ENCODE measurements around the gene PDLIM7.
A peak's percentile ranks its signal among the peaks of the same experiment; 100 is the strongest.

The PDLIM7 gene

GRCh38 chr5:177508221-177508611 lies 10.8 kb upstream of the PDLIM7 start:
- no peak for DNase-seq (ENCODE audit: insufficient read length, low spot score)
- FAIRE-seq = no peak

GRCh38 chr5:177507596-177508220 lies 10.3 kb upstream of the PDLIM7 start:
- DNase-seq (ENCODE audit: insufficient read length, low spot score) (no peak), FAIRE-seq (no peak)

GRCh38 chr5:177507165-177507564 lies 9.8 kb upstream of the PDLIM7 start:
- no peak for DNase-seq (ENCODE audit: insufficient read length, low spot score)
- FAIRE-seq = peak; percentile 21

GRCh38 chr5:177505075-177505474 lies 7.7 kb upstream of the PDLIM7 start:
- FAIRE-seq = no peak

GRCh38 chr5:177504086-177505056 lies 7.0 kb upstream of the PDLIM7 start:
- FAIRE-seq (no peak), DNase-seq (ENCODE audit: insufficient read length, low spot score) (no peak)

More at GRCh38 chr5:177505075-177505474, 7.7 kb upstream of the PDLIM7 start:
- DNase-seq (ENCODE audit: insufficient read length, low spot score) = no peak

- no peak for DNase-seq (ENCODE audit: insufficient read length, low spot score)
- FAIRE-seq = no peak
Measured at GRCh38 chr5:177503351-177504085, 6.1 kb upstream of the PDLIM7 start.

GRCh38 chr5:177502886-177503285 lies 5.5 kb upstream of the PDLIM7 start:
- DNase-seq (ENCODE audit: insufficient read length, low spot score) = no peak
- no peak for FAIRE-seq

- peak; percentile 97 for FAIRE-seq
Measured at GRCh38 chr5:177501874-177502678, 4.7 kb upstream of the PDLIM7 start.

GRCh38 chr5:177500685-177501522 lies 3.5 kb upstream of the PDLIM7 start:
- peak; percentile 87 for FAIRE-seq

More at GRCh38 chr5:177501874-177502678, 4.7 kb upstream of the PDLIM7 start:
- no peak for DNase-seq (ENCODE audit: insufficient read length, low spot score)

GRCh38 chr5:177499842-177500241 lies 2.4 kb upstream of the PDLIM7 start:
- DNase-seq (ENCODE audit: insufficient read length, low spot score) (no peak), FAIRE-seq (no peak)

More at GRCh38 chr5:177500685-177501522, 3.5 kb upstream of the PDLIM7 start:
- DNase-seq (ENCODE audit: insufficient read length, low spot score) = no peak

GRCh38 chr5:177498013-177498787 lies 796 bp upstream of the PDLIM7 start:
- FAIRE-seq (no peak), DNase-seq (ENCODE audit: insufficient read length, low spot score) (no peak)

- FAIRE-seq (no peak), DNase-seq (ENCODE audit: insufficient read length, low spot score) (no peak)
Measured at GRCh38 chr5:177496727-177497291, 595 bp downstream of the PDLIM7 start.

- no peak for FAIRE-seq
- no peak for DNase-seq (ENCODE audit: insufficient read length, low spot score)
Measured at GRCh38 chr5:177496070-177496726, 1.2 kb downstream of the PDLIM7 start.

- DNase-seq (ENCODE audit: insufficient read length, low spot score) (no peak), FAIRE-seq (no peak)
Measured at GRCh38 chr5:177495243-177496060, 2.0 kb downstream of the PDLIM7 start.

GRCh38 chr5:177494346-177495195 lies 2.8 kb downstream of the PDLIM7 start:
- FAIRE-seq = no peak
- no peak for DNase-seq (ENCODE audit: insufficient read length, low spot score)

- DNase-seq (ENCODE audit: insufficient read length, low spot score) (no peak), FAIRE-seq (no peak)
Measured at GRCh38 chr5:177493795-177494345, 3.5 kb downstream of the PDLIM7 start.
